ENCODE data around the gene AFG3L2. TPM values are rescaled to one million over a fixed set of nuclear protein-coding genes. Genes with fewer than 3 reads are reported as not detected.

AFG3L2 gene
- total and polyA plus RNA-seq, 10 of the 15 experiments (the other 5 are each of a cell fraction or from before 2014, with no cell fraction given): 21.0 to 72.7 (median 57.7) TPM

GRCh38 chr18:12304351-12305210 lies 72.4 kb downstream of the AFG3L2 start:
- H4K20me1 ChIP-seq (ENCODE audit: control insufficient read depth, insufficient read depth): no peaks in the 10 kb centered on the region
- TF ChIP-seq JUND (IDR thresholded peaks at IDR 0.05; ENCODE audit: low read depth, low read length) (no peak), RAD21 (IDR thresholded peaks at IDR 0.05; ENCODE audit: insufficient read depth, low read depth, low read length) (no peak), MTA3 (IDR thresholded peaks at IDR 0.05; ENCODE audit: borderline replicate concordance, low read length) (no peak), IKZF1 (conservative IDR thresholded peaks at IDR 0.05) (no peak)
- no peak overlapping the region for H3K9ac ChIP-seq (ENCODE audit: control insufficient read depth, insufficient read depth, low read length)
- no peak for ATAC-seq
- peaks cover 7% of the 10 kb centered on the region for H3K79me2 ChIP-seq (ENCODE audit: control insufficient read depth, insufficient read depth, low read length)
- no peak overlapping the region for H3K4me3 ChIP-seq
- ChIA-PET POLR2A (no interaction called here), CTCF (no interaction called here), SMC1A (ENCODE audit: uncharacterized antibody, unreplicated experiment) (no interaction called here), RAD21 (ENCODE audit: unreplicated experiment) (no interaction called here)
- H3K4me2 ChIP-seq (ENCODE audit: control insufficient read depth, insufficient read depth): no peak overlapping the region
- DNase-seq (ENCODE audit: low read depth, low spot score): no peak
- no peak overlapping the region for H2AFZ ChIP-seq (ENCODE audit: control insufficient read depth, low read depth, low read length)
- no peak overlapping the region for H3K27ac ChIP-seq (ENCODE audit: control insufficient read depth, insufficient read depth)
- 0 out of 4 replicates have a peak, but pooled peaks cover 0 to 1% of the 10 kb centered on the region in 2 experiments for H3K27me3 ChIP-seq (replicated peaks in 1 of 2; ENCODE audit: control insufficient read depth in 2 of 2, insufficient read depth in 2 of 2, low read length in 1 of 2)
- no TSS peak for BruUV-seq (replicated peaks)
- no peaks in the 10 kb centered on the region for H3K9me3 ChIP-seq (replicated peaks; ENCODE audit: control insufficient read depth, insufficient read depth, low read length)
- H3K36me3 ChIP-seq (ENCODE audit: control insufficient read depth in 2 of 2, insufficient read depth in 2 of 2, low read length in 1 of 2): no peaks in the 10 kb centered on the region
- no peaks in the 10 kb centered on the region for H3K4me1 ChIP-seq (ENCODE audit: control insufficient read depth, insufficient read depth, low read length)
- in situ Hi-C loops (cut with MboI): no loop called here
- FAIRE-seq: no peak
- WGBS (ENCODE audit: insufficient coverage, insufficient replicate concordance, low lambda C conversion rate, missing lambda C conversion rate): 39% methylated on average over 19 of the region's 19 CpGs
- intact Hi-C loops (cut with micrococcal nuclease; ENCODE audit: unreplicated experiment): no loop called here

- H3K27ac ChIP-seq (ENCODE audit: control insufficient read depth, insufficient read depth): no peak overlapping the region
- WGBS (ENCODE audit: insufficient coverage, insufficient replicate concordance, low lambda C conversion rate, missing lambda C conversion rate): 32% methylated on average over 14 of the region's 14 CpGs
- FAIRE-seq (no peak), DNase-seq (ENCODE audit: low read depth, low spot score) (no peak), ATAC-seq (no peak)
- 0 out of 4 replicates have a peak, but pooled peaks cover 0 to 1% of the 10 kb centered on the region in 2 experiments for H3K27me3 ChIP-seq (replicated peaks in 1 of 2; ENCODE audit: control insufficient read depth in 2 of 2, insufficient read depth in 2 of 2, low read length in 1 of 2)
- no peak overlapping the region for H3K4me2 ChIP-seq (ENCODE audit: control insufficient read depth, insufficient read depth)
- ChIA-PET CTCF (no interaction called here), SMC1A (ENCODE audit: uncharacterized antibody, unreplicated experiment) (no interaction called here), RAD21 (ENCODE audit: unreplicated experiment) (no interaction called here), POLR2A (no interaction called here)
- no peak overlapping the region for H3K9ac ChIP-seq (ENCODE audit: control insufficient read depth, insufficient read depth, low read length)
- no peaks in the 10 kb centered on the region for H3K36me3 ChIP-seq (ENCODE audit: control insufficient read depth in 2 of 2, insufficient read depth in 2 of 2, low read length in 1 of 2)
- H3K4me3 ChIP-seq: no peak overlapping the region
- no peaks in the 10 kb centered on the region for H3K4me1 ChIP-seq (ENCODE audit: control insufficient read depth, insufficient read depth, low read length)
- no peaks in the 10 kb centered on the region for H4K20me1 ChIP-seq (ENCODE audit: control insufficient read depth, insufficient read depth)
- H3K79me2 ChIP-seq (ENCODE audit: control insufficient read depth, insufficient read depth, low read length): no peaks in the 10 kb centered on the region
- H2AFZ ChIP-seq (ENCODE audit: control insufficient read depth, low read depth, low read length): no peak overlapping the region
- in situ Hi-C loops (cut with MboI): no loop called here
- intact Hi-C loops (cut with micrococcal nuclease; ENCODE audit: unreplicated experiment): no loop called here
- no peaks in the 10 kb centered on the region for H3K9me3 ChIP-seq (replicated peaks; ENCODE audit: control insufficient read depth, insufficient read depth, low read length)
- TF ChIP-seq MTA3 (IDR thresholded peaks at IDR 0.05; ENCODE audit: borderline replicate concordance, low read length): no peak
- no peak for TF ChIP-seq SPI1 (IDR thresholded peaks at IDR 0.05; ENCODE audit: borderline replicate concordance, insufficient read depth, low read depth, low read length)
- TF ChIP-seq NR2C1 (IDR thresholded peaks at IDR 0.05): no peak
- no peak for TF ChIP-seq FOXM1 (IDR thresholded peaks at IDR 0.05; ENCODE audit: low read depth, low read length)
- no peak for TF ChIP-seq NKRF (conservative IDR thresholded peaks at IDR 0.05)
- no peak for TF ChIP-seq MYC (IDR thresholded peaks at IDR 0.05; ENCODE audit: insufficient read depth, insufficient read length, insufficient replicate concordance, low read length, severe bottlenecking)
- no TSS peak for BruUV-seq (replicated peaks)
Observed at GRCh38 chr18:12302391-12303147, 74.5 kb downstream of the AFG3L2 start.

All from GM12878 (cell line).